GM19239 (cell line): Measurements from ENCODE around the gene MYO5B.
"Not testable (repeated sequence)": the region's sequence is repeated elsewhere in the genome, so short reads cannot be mapped to it uniquely, and the experiment has no call there.

Experiments used
- DNase-seq: peaks from one replicate; pipeline ENCODE4 v3.0.0; 2011; ENCODE audit warnings: low spot score; ENCODE audit not compliant: insufficient read length
- FAIRE-seq: peaks from 2 replicates; lab custom pipeline; 2011; peaks lifted over from hg19 to GRCh38; lab: Jason Lieb, UNC

MYO5B gene

GRCh38 chr18:49904871-49905555 is 289.9 kb downstream of the MYO5B start:
- DNase-seq, result no peak

GRCh38 chr18:49901862-49902340 is 293.0 kb downstream of the MYO5B start:
- FAIRE-seq, result no peak
- no peak for DNase-seq

More at GRCh38 chr18:49904871-49905555, 289.9 kb downstream of the MYO5B start:
- FAIRE-seq, result no peak

GRCh38 chr18:49899657-49900330 is 295.2 kb downstream of the MYO5B start:
- DNase-seq (no peak), FAIRE-seq (no peak)

- DNase-seq (peak; percentile 31), FAIRE-seq (no peak)
Measured at GRCh38 chr18:49898421-49898820, 296.5 kb downstream of the MYO5B start.

GRCh38 chr18:49894517-49895226 is 300.3 kb downstream of the MYO5B start:
- no peak for DNase-seq
- no peak for FAIRE-seq

- no peak for FAIRE-seq
- DNase-seq, result no peak
Measured at GRCh38 chr18:49893036-49893435, 301.9 kb downstream of the MYO5B start.

GRCh38 chr18:49892148-49892924 is 302.6 kb downstream of the MYO5B start:
- DNase-seq (no peak), FAIRE-seq (no peak)

GRCh38 chr18:49890041-49890440 is 304.9 kb downstream of the MYO5B start:
- FAIRE-seq (no peak), DNase-seq (no peak)

GRCh38 chr18:49889552-49889951 is 305.4 kb downstream of the MYO5B start:
- peak; percentile 53 for FAIRE-seq
- not testable (repeated sequence) for DNase-seq

GRCh38 chr18:49886891-49887764 is 307.8 kb downstream of the MYO5B start:
- no peak for FAIRE-seq

GRCh38 chr18:49884959-49885358 is 310.0 kb downstream of the MYO5B start:
- FAIRE-seq (no peak), DNase-seq (no peak)

More at GRCh38 chr18:49886891-49887764, 307.8 kb downstream of the MYO5B start:
- no peak for DNase-seq

GRCh38 chr18:49884465-49884864 is 310.5 kb downstream of the MYO5B start:
- DNase-seq (no peak), FAIRE-seq (no peak)

GRCh38 chr18:49880661-49881060 is 314.3 kb downstream of the MYO5B start:
- no peak for DNase-seq
- no peak for FAIRE-seq

- no peak for FAIRE-seq
Measured at GRCh38 chr18:49879271-49879580, 315.7 kb downstream of the MYO5B start.

GRCh38 chr18:49878567-49879270 is 316.2 kb downstream of the MYO5B start:
- DNase-seq, result no peak
- no peak for FAIRE-seq

More at GRCh38 chr18:49879271-49879580, 315.7 kb downstream of the MYO5B start:
- no peak for DNase-seq

GRCh38 chr18:49878015-49878414 is 316.9 kb downstream of the MYO5B start:
- DNase-seq, result no peak
- FAIRE-seq, result no peak

GRCh38 chr18:49876536-49876935 is 318.4 kb downstream of the MYO5B start:
- DNase-seq, result no peak
- FAIRE-seq, result no peak

GRCh38 chr18:49875783-49876182 is 319.2 kb downstream of the MYO5B start:
- FAIRE-seq (no peak), DNase-seq (no peak)

- no peak for DNase-seq
- no peak for FAIRE-seq
Measured at GRCh38 chr18:49875155-49875554, 319.8 kb downstream of the MYO5B start.
